ENCODE results near the gene TSEN54. TPM values are rescaled to one million over a fixed set of nuclear protein-coding genes. Genes with fewer than 3 reads are reported as not detected.

The TSEN54 gene
- total and polyA plus RNA-seq, 8 donors: 14.9 to 105 (median 19.5) TPM

DNA sequence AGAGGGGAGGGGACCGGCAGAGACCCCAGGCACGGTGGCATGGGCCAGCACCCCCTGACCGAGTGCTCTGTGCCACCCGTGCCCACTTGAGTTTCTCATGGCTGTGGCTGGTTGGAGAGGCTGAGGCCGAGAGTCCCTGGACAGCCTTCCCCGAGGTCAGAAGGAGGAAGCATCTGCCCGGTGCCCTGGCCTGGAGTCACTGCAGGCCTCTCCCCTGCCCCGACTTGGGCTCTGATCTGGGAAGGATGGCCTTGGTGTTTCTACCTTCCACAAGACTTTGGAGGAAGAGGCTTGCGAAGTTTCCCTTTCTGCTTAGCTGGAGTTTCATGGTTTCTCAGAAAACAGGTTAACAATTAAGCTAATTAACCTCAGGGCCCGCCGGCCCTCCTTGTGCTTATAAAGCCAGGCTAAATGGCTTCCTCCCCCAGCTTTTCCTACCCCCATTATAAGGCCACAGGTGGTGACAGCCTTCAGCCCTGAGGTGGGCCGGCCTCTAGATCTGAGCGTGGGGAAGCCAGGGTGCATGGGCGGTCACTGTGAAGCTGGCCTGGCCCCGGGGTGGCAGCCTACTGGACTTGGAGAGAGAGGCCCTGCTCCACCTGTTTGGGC lies 26.5 kb downstream of the TSEN54 start:
- H3K27ac ChIP-seq: peak overlapping the region; percentile 42 to 77 (median 56)
- no peak for FAIRE-seq
- peaks cover 38 to 54% (median 51%) of the 10 kb centered on the region in 3 donors for H3K4me1 ChIP-seq
- WGBS, 2 donors: 61 to 67% methylated on average over 15 of the region's 15 CpGs
- no peaks in the 10 kb centered on the region for H3K36me3 ChIP-seq
- no peaks in the 10 kb centered on the region for H3K27me3 ChIP-seq
- no peak overlapping the region for H3K4me3 ChIP-seq
- H3K9me3 ChIP-seq: no peaks in the 10 kb centered on the region
- peak in 1 of 6 donors; percentile 56 for DNase-seq
- peak in 2 of 4 donors; percentile 9 to 19 for ATAC-seq
- TF ChIP-seq, protein P1, sequence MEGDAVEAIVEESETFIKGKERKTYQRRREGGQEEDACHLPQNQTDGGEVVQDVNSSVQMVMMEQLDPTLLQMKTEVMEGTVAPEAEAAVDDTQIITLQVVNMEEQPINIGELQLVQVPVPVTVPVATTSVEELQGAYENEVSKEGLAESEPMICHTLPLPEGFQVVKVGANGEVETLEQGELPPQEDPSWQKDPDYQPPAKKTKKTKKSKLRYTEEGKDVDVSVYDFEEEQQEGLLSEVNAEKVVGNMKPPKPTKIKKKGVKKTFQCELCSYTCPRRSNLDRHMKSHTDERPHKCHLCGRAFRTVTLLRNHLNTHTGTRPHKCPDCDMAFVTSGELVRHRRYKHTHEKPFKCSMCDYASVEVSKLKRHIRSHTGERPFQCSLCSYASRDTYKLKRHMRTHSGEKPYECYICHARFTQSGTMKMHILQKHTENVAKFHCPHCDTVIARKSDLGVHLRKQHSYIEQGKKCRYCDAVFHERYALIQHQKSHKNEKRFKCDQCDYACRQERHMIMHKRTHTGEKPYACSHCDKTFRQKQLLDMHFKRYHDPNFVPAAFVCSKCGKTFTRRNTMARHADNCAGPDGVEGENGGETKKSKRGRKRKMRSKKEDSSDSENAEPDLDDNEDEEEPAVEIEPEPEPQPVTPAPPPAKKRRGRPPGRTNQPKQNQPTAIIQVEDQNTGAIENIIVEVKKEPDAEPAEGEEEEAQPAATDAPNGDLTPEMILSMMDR (IDR thresholded peaks at IDR 0.05): no peak
- intact Hi-C loops (cut with DNase I): no loop called here

DNA sequence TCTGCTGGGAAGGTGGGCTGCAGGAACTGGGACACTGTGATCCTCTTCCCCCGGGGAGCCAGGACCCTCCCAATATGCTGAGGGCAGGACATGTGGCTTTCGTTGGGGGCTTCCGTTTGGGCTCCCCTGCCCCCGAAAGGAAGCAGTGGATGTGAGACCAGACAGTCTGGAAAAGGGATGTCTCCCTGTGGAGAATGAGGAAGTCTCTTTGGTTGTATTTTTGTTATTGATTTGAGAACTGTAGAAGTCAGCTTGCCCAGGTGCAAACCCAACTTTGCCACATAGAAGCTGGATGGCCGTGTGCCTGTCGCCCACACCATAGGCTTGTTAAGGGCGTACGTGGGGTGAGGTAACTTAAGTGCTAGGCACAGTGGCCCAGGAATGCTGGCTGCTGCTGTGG lies 27.9 kb downstream of the TSEN54 start:
- Histone ChIP-seq H3K27ac (peak overlapping the region in 3 of 4 donors; percentile 45 to 77 (median 50)), H3K4me1 (peaks cover 39 to 48% (median 46%) of the 10 kb centered on the region in 3 donors), H3K9me3 (no peaks in the 10 kb centered on the region), H3K36me3 (no peaks in the 10 kb centered on the region), H3K27me3 (no peaks in the 10 kb centered on the region), H3K4me3 (no peak overlapping the region)
- ATAC-seq: no peak
- FAIRE-seq: no peak
- DNase-seq: no peak
- TF ChIP-seq, protein P1 (IDR thresholded peaks at IDR 0.05): no peak
- intact Hi-C loops (cut with DNase I): no loop called here
- 67 to 74% methylated on average over 8 of the region's 8 CpGs for WGBS, 2 donors

DNA sequence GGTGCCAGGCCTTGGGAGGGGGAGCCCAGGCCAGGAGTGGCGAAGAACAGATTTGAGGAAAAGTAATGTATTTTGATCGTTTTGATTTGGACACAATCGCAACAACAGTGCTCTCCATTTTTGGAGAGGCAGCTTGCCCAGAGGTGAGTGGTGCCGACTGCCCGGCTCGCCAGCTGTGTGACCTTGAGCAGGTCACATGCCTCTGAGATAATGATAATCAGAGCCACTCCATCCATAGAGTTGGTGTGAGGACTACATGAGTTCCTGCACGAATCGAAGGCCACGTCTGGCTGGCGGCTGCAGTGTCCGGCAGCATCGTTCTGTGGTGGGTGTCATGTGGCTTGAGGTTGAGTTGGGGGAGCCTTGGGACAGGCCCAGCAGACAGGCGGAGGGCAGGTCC lies 29.9 kb downstream of the TSEN54 start:
- peak in 1 of 4 donors; percentile 8 for ATAC-seq
- whole genome bisulfite sequencing, 2 donors: 29 to 30% methylated on average over 13 of the region's 13 CpGs
- intact Hi-C loops (cut with DNase I): no loop called here
- Histone ChIP-seq H3K4me3 (no peak overlapping the region), H3K27ac (peak overlapping the region in 2 of 4 donors; percentile 8 to 14), H3K36me3 (no peaks in the 10 kb centered on the region), H3K9me3 (no peaks in the 10 kb centered on the region), H3K4me1 (peaks cover 41 to 57% (median 48%) of the 10 kb centered on the region in 3 donors), H3K27me3 (no peaks in the 10 kb centered on the region)
- FAIRE-seq: no peak
- DNase-seq: peak in 3 of 6 donors; percentile 48 to 56 (median 55)
- TF ChIP-seq, protein P1 (IDR thresholded peaks at IDR 0.05): no peak

DNA sequence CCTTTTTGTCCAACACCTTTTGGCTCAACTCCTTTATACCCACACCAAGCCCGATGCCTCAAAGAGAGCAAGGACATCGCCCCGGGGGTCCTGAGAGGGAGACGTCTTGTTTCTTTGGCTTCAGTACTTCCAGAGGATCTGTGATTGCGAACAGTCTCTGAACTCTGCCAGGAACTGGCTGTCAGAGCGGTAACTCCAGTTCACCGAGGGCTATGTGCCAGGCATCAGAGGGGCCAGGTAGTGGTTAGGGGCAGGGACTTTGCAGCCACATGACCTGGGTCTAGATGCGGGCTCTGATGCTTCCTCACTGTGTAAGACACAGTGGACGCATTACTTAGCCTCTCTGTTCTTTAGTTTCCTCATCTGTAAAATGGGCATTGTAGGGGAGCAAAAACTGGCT lies 30.8 kb downstream of the TSEN54 start:
- peak overlapping the region; percentile 2 to 44 (median 23) for H3K27ac ChIP-seq
- no peaks in the 10 kb centered on the region for H3K36me3 ChIP-seq
- no peaks in the 10 kb centered on the region for H3K9me3 ChIP-seq
- 50 to 53% methylated on average over 9 of the region's 9 CpGs for WGBS, 2 donors
- no peaks in the 10 kb centered on the region for H3K27me3 ChIP-seq
- H3K4me1 ChIP-seq: peaks cover 40 to 54% (median 43%) of the 10 kb centered on the region in 3 donors
- no peak for FAIRE-seq
- H3K4me3 ChIP-seq: no peak overlapping the region
- no peak for ATAC-seq
- intact Hi-C loops (cut with DNase I): no loop called here
- TF ChIP-seq, protein P1 (IDR thresholded peaks at IDR 0.05): no peak
- peak in 1 of 6 donors; percentile 48 for DNase-seq

DNA sequence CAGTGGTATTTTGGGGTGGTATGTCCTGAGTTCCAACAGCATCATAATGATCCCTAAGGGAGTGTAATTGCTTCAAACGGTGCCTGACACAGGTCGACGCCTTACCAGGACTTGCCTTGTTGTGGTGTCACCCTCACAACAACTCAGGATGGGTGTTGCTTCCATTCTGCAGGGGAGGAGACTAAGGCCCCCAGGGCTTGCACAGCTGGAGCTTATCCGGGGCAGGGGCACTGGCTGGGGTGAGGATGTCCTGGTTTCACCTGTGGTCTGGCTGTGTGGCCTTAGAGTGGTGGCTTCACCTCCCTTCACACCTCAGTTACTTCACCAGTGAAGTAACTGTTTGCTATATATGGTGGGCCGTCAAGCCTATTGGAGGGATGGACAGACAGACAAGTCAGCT lies 32.5 kb downstream of the TSEN54 start:
- TF ChIP-seq, protein P1 (IDR thresholded peaks at IDR 0.05): no peak
- H3K36me3 ChIP-seq: no peaks in the 10 kb centered on the region
- ATAC-seq (no peak), FAIRE-seq (no peak), DNase-seq (no peak)
- H3K4me3 ChIP-seq: no peak overlapping the region
- intact Hi-C loops (cut with DNase I): no loop called here
- peak overlapping the region; percentile 93 to 99 (median 97) for H3K27ac ChIP-seq
- WGBS, 2 donors: 68 to 73% methylated on average over 5 of the region's 5 CpGs
- no peaks in the 10 kb centered on the region for H3K27me3 ChIP-seq
- no peaks in the 10 kb centered on the region for H3K9me3 ChIP-seq
- peaks cover 38 to 43% (median 40%) of the 10 kb centered on the region in 3 donors for H3K4me1 ChIP-seq
